ENCODE data around the gene COL23A1. TPM values are rescaled to one million over a fixed set of nuclear protein-coding genes. Genes with fewer than 3 reads are reported as not detected.

COL23A1 gene
- total and polyA plus RNA-seq, 4 donors = 0.76 to 4.4 (median 1.3) TPM

- Histone ChIP-seq H3K9me3 (ENCODE audit: control insufficient read depth in 4 of 4, insufficient read depth in 3 of 4, low read length in 3 of 4) (no peaks in the 10 kb centered on the region), H3K27ac (ENCODE audit: low read depth in 1 of 2, low read length in 1 of 2) (no peak overlapping the region), H3K36me3 (ENCODE audit: control insufficient read depth in 4 of 4, insufficient read depth in 4 of 4, low read length in 4 of 4) (no peaks in the 10 kb centered on the region), H3K27me3 (ENCODE audit: control insufficient read depth in 3 of 3, insufficient read depth in 3 of 3, low read length in 2 of 3) (no peaks in the 10 kb centered on the region), H3K9ac (ENCODE audit: insufficient read depth in 1 of 2, low read length in 2 of 2) (no peak overlapping the region), H3K4me1 (ENCODE audit: control insufficient read depth in 5 of 5, insufficient read depth in 5 of 5, low read length in 5 of 5) (peaks cover 0 to 12% (median 0%) of the 10 kb centered on the region in 5 donors), H3K4me3 (no peak overlapping the region)
- DNase-seq = no peak
- no peak for ATAC-seq (ENCODE audit: insufficient read depth, low FRiP score)
- no peak for TF ChIP-seq CTCF (IDR thresholded peaks at IDR 0.05; ENCODE audit: control extremely low read depth, extremely low read depth)
- WGBS, 2 donors = 88 to 92% methylated on average over 24 to 26 of the region's 26 CpGs
These were observed 53.4 kb downstream of the COL23A1 start for GRCh38 chr5:178536541-178537466.

GRCh38 chr5:178535299-178536175, 54.7 kb downstream of the COL23A1 start:
- H3K27ac ChIP-seq (ENCODE audit: low read depth in 1 of 2, low read length in 1 of 2) = peak overlapping the region in 1 of 2 donors; percentile 54
- H3K9ac ChIP-seq (ENCODE audit: insufficient read depth in 1 of 2, low read length in 2 of 2) = no peak overlapping the region
- WGBS, 2 donors = 79 to 82% methylated on average over 20 of the region's 20 CpGs
- H3K4me3 ChIP-seq = no peak overlapping the region
- H3K36me3 ChIP-seq (ENCODE audit: control insufficient read depth in 4 of 4, insufficient read depth in 4 of 4, low read length in 4 of 4) = no peaks in the 10 kb centered on the region
- TF ChIP-seq CTCF (IDR thresholded peaks at IDR 0.05; ENCODE audit: control extremely low read depth, extremely low read depth) = no peak
- peak; percentile 30 to 72 (median 51) for DNase-seq
- ATAC-seq (ENCODE audit: insufficient read depth, low FRiP score) = no peak
- H3K27me3 ChIP-seq (ENCODE audit: control insufficient read depth in 3 of 3, insufficient read depth in 3 of 3, low read length in 2 of 3) = no peaks in the 10 kb centered on the region
- peaks cover 0 to 12% (median 0%) of the 10 kb centered on the region in 5 donors for H3K4me1 ChIP-seq (ENCODE audit: control insufficient read depth in 5 of 5, insufficient read depth in 5 of 5, low read length in 5 of 5)
- no peaks in the 10 kb centered on the region for H3K9me3 ChIP-seq (ENCODE audit: control insufficient read depth in 4 of 4, insufficient read depth in 3 of 4, low read length in 3 of 4)

- Histone ChIP-seq H3K4me1 (ENCODE audit: control insufficient read depth in 5 of 5, insufficient read depth in 5 of 5, low read length in 5 of 5) (peaks cover 0 to 7% (median 0%) of the 10 kb centered on the region in 5 donors), H3K4me3 (no peak overlapping the region), H3K36me3 (ENCODE audit: control insufficient read depth in 4 of 4, insufficient read depth in 4 of 4, low read length in 4 of 4) (no peaks in the 10 kb centered on the region), H3K9me3 (ENCODE audit: control insufficient read depth in 4 of 4, insufficient read depth in 3 of 4, low read length in 3 of 4) (no peaks in the 10 kb centered on the region), H3K27ac (ENCODE audit: low read depth in 1 of 2, low read length in 1 of 2) (no peak overlapping the region), H3K27me3 (ENCODE audit: control insufficient read depth in 3 of 3, insufficient read depth in 3 of 3, low read length in 2 of 3) (no peaks in the 10 kb centered on the region), H3K9ac (ENCODE audit: insufficient read depth in 1 of 2, low read length in 2 of 2) (peak overlapping the region in 1 of 2 donors; percentile 42)
- no peak for ATAC-seq (ENCODE audit: insufficient read depth, low FRiP score)
- no peak for TF ChIP-seq CTCF (IDR thresholded peaks at IDR 0.05; ENCODE audit: control extremely low read depth, extremely low read depth)
- DNase-seq = no peak
- WGBS, 2 donors = 53 to 78% methylated on average over 10 of the region's 10 CpGs
These were observed 57.1 kb downstream of the COL23A1 start for GRCh38 chr5:178533136-178533535.
